H9 (cell line): ENCODE measurements around the gene RALGPS2. TPM values are rescaled to one million over a fixed set of nuclear protein-coding genes. Genes with fewer than 3 reads are reported as not detected.

ENCODE experiments used
- DNase-seq: peaks from one replicate; pipeline ENCODE4 v3.0.0-alpha.2; 2017
- H2AFZ ChIP-seq: one replicate; pipeline ENCODE4 v1.6.1; 2013; ENCODE audit warnings: mild to moderate bottlenecking, low read length, control low read depth, moderate library complexity
- H2AK5ac ChIP-seq: 2 replicates; pipeline ENCODE4 v1.6.1; 2013; ENCODE audit warnings: low read length, control low read depth, mixed read lengths; ENCODE audit not compliant: insufficient read length
- H2BK120ac ChIP-seq: one replicate; pipeline ENCODE4 v1.6.1; 2013; ENCODE audit warnings: low read depth, mild to moderate bottlenecking, low read length, control low read depth, inconsistent platforms; ENCODE audit not compliant: poor library complexity, severe bottlenecking
- H2BK12ac ChIP-seq: 2 replicates; pipeline ENCODE4 v1.6.1; 2013; ENCODE audit warnings: low read length, control low read depth, mixed read lengths, low read depth; ENCODE audit not compliant: insufficient read length
- H2BK15ac ChIP-seq: 2 replicates; pipeline ENCODE4 v1.6.1; 2013; ENCODE audit warnings: low read depth, low read length, control low read depth
- H2BK20ac ChIP-seq: one replicate; pipeline ENCODE4 v1.6.1; 2013; ENCODE audit warnings: low read depth, mild to moderate bottlenecking, low read length, control low read depth, inconsistent platforms; ENCODE audit not compliant: poor library complexity, severe bottlenecking
- H2BK5ac ChIP-seq: 2 replicates; pipeline ENCODE4 v1.6.1; 2013; ENCODE audit warnings: low read length, control low read depth, mixed read lengths; ENCODE audit not compliant: insufficient read length
- H3K14ac ChIP-seq: 2 replicates; pipeline ENCODE4 v1.6.1; 2013; ENCODE audit warnings: low read length, control low read depth; ENCODE audit not compliant: insufficient read depth
- H3K18ac ChIP-seq: 2 replicates; pipeline ENCODE4 v1.6.1; 2013; ENCODE audit warnings: low read depth, mild to moderate bottlenecking, mixed read lengths, low read length, control low read depth; ENCODE audit not compliant: insufficient read length
- H3K23ac ChIP-seq: 2 replicates; pipeline ENCODE4 v1.6.1; 2013; ENCODE audit warnings: low read length, control low read depth, mixed read lengths, low read depth; ENCODE audit not compliant: insufficient read length
- H3K23me2 ChIP-seq: 2 replicates; pipeline ENCODE4 v1.6.1; 2013; ENCODE audit warnings: low read depth, mild to moderate bottlenecking, mixed read lengths, low read length, control low read depth; ENCODE audit not compliant: insufficient read length, poor library complexity, severe bottlenecking
- H3K27ac ChIP-seq: 2 replicates; pipeline ENCODE4 v1.5.1; 2013; ENCODE audit warnings: low read length, control low read depth, mixed read lengths, low read depth; ENCODE audit not compliant: insufficient read length
- H3K27me3 ChIP-seq: 2 replicates; pipeline ENCODE4 v1.6.1; 2013; ENCODE audit warnings: low read length, control low read depth, inconsistent platforms; ENCODE audit not compliant: insufficient read depth
- H3K4ac ChIP-seq: 2 replicates; pipeline ENCODE4 v1.6.1; 2013; ENCODE audit warnings: low read depth, mild to moderate bottlenecking, control low read depth, inconsistent platforms, low read length, moderate library complexity
- H3K4me1 ChIP-seq: 2 replicates; pipeline ENCODE4 v1.6.1; 2013; ENCODE audit warnings: low read length, control low read depth, inconsistent platforms; ENCODE audit not compliant: insufficient read depth
- H3K4me2 ChIP-seq: 2 replicates; pipeline ENCODE4 v1.6.1; 2013; ENCODE audit warnings: low read length, control low read depth, mixed read lengths; ENCODE audit not compliant: insufficient read length, insufficient read depth
- H3K56ac ChIP-seq: 2 replicates; pipeline ENCODE4 v1.6.1; 2013; ENCODE audit warnings: low read depth, mild to moderate bottlenecking, mixed read lengths, low read length, control low read depth; ENCODE audit not compliant: insufficient read length
- H3K79me1 ChIP-seq: 2 replicates; pipeline ENCODE4 v1.6.1; 2013; ENCODE audit warnings: low read depth, mild to moderate bottlenecking, moderate library complexity, low read length, control low read depth, inconsistent platforms; ENCODE audit not compliant: insufficient read depth, poor library complexity, severe bottlenecking
- H3K79me2 ChIP-seq: 2 replicates; pipeline ENCODE4 v1.6.1; 2013; ENCODE audit warnings: low read length, control low read depth, inconsistent platforms; ENCODE audit not compliant: insufficient read depth
- H3K9ac ChIP-seq: 2 replicates; pipeline ENCODE4 v1.6.1; 2013; ENCODE audit warnings: low read length, control low read depth, mixed read lengths; ENCODE audit not compliant: insufficient read length; ENCODE audit errors: extremely low read depth
- H3K9me3 ChIP-seq: one replicate; pipeline ENCODE4 v1.6.1; 2013; ENCODE audit warnings: low read depth, low read length, inconsistent platforms; ENCODE audit not compliant: control insufficient read depth
- H3T11ph ChIP-seq: one replicate; pipeline ENCODE4 v1.6.1; 2013; ENCODE audit warnings: mild to moderate bottlenecking, low read length, control low read depth, inconsistent platforms
- H4K20me1 ChIP-seq: one replicate; pipeline ENCODE4 v1.6.1; 2013; ENCODE audit not compliant: control insufficient read depth, insufficient read length, insufficient read depth
- H4K5ac ChIP-seq: 2 replicates; pipeline ENCODE4 v1.6.1; 2013; ENCODE audit warnings: low read depth, mild to moderate bottlenecking, mixed read lengths, low read length, control low read depth; ENCODE audit not compliant: insufficient read length
- H4K8ac ChIP-seq: replicated peaks from 2 replicates; pipeline ENCODE4 v1.6.1; 2013; ENCODE audit warnings: low read length, control low read depth, mixed read lengths, low read depth; ENCODE audit not compliant: insufficient read length
- H4K91ac ChIP-seq: 2 replicates; pipeline ENCODE4 v1.6.1; 2013; ENCODE audit warnings: low read depth, mild to moderate bottlenecking, moderate library complexity, mixed read lengths, low read length, control low read depth; ENCODE audit not compliant: insufficient read length
- H3K27ac Mint-ChIP-seq, 3 experiments: 2 replicates in 2 of 3; 3 replicates in 1 of 3; pipeline ENCODE4 v1.8.0; 2020 to 2021; ENCODE audit warnings: mixed read lengths in 3 of 3, mild to moderate bottlenecking in 1 of 3, moderate library complexity in 1 of 3
- H3K27me3 Mint-ChIP-seq: 2 replicates; pipeline ENCODE4 v1.8.0; 2021; ENCODE audit warnings: low read depth, mild to moderate bottlenecking, moderate library complexity, mixed read lengths
- H3K36me3 Mint-ChIP-seq, 3 experiments: 2 replicates in 2 of 3; 3 replicates in 1 of 3; pipeline ENCODE4 v1.8.0; 2020 to 2021; ENCODE audit warnings: low read depth in 3 of 3, mixed read lengths in 3 of 3; ENCODE audit not compliant: insufficient read depth in 1 of 3
- H3K4me1 Mint-ChIP-seq, 2 experiments: 2 replicates each; pipeline ENCODE4 v1.8.0; 2020; ENCODE audit warnings: mixed read lengths in 2 of 2
- H3K4me3 Mint-ChIP-seq, 2 experiments: 2 replicates in 1 of 2; 3 replicates in 1 of 2; pipeline ENCODE4 v1.8.0; 2020 to 2021; ENCODE audit warnings: mild to moderate bottlenecking in 2 of 2, mixed read lengths in 2 of 2, moderate library complexity in 1 of 2
- H3K9me3 Mint-ChIP-seq, 2 experiments: 2 replicates in 1 of 2; 3 replicates in 1 of 2; pipeline ENCODE4 v1.8.0; 2020; ENCODE audit warnings: mild to moderate bottlenecking in 2 of 2, mixed read lengths in 2 of 2, moderate library complexity in 1 of 2
- WGBS: extraction: QIAGEN DNeasy Blood & Tissue Kit; methylation state at CpG from one replicate; pipeline ENCODE4 v1.1.7; 2013; ENCODE audit warnings: missing lambda C conversion rate, low lambda C conversion rate, mixed read lengths; ENCODE audit not compliant: insufficient read length; ENCODE audit errors: extremely low coverage; 5-methylcytosine and 5-hydroxymethylcytosine counted together
- total RNA-seq: library from RNA; stranded (reverse); gene quantifications from 2 replicates; pipeline ENCODE4 v1.2.1, GENCODE V29; 2021
- TF ChIP-seq, protein P1 (sequence below): fragments of 200-600 bp; sonication (generic); conservative IDR thresholded peaks from 3 replicates; pipeline ENCODE4 v1.8.0; 2021; ENCODE audit warnings: antibody characterized with exemption, mild to moderate bottlenecking

RALGPS2 gene
- total RNA-seq, 1 experiment from 2014 or later: 32.6 TPM

DNA sequence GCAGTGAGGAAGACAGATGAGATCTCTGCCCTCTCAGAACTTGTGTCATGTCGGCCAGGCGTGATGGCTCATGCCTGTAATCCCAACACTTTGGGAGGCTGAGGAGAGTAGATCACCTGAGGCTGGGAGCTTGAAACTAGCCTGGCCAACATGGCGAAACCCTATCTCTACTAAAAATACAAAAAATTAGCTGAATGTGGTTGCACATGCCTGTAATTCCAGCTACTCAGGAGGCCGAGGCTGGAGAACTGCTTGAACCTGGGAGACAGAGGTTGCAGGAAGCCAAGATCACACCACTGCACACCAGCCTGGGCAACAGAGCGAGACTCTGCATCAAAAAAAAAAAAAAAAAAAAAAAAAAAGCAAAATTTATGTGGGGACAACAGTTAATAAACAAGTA is 40.9 kb upstream of the RALGPS2 start:
- no peaks in the 10 kb centered on the region for H3K23me2 ChIP-seq
- no peaks in the 10 kb centered on the region for H3K79me1 ChIP-seq
- no peak overlapping the region for H2BK20ac ChIP-seq
- no peak for DNase-seq
- H3K4me2 ChIP-seq: no peak overlapping the region
- H3K9ac ChIP-seq: no peak overlapping the region
- H3K79me2 ChIP-seq: no peaks in the 10 kb centered on the region
- no peak overlapping the region for H2BK12ac ChIP-seq
- H3K23ac ChIP-seq: no peak overlapping the region
- no peaks in the 10 kb centered on the region; the same call in 1 of the 2 replicates for H3K27me3 Mint-ChIP-seq
- no peak overlapping the region for H3K4me3 Mint-ChIP-seq
- WGBS: no CpG with 5 or more reads among the region's 5 CpGs
- H3K4me1 ChIP-seq: no peaks in the 10 kb centered on the region
- H3K9me3 Mint-ChIP-seq: no peaks in the 10 kb centered on the region
- H4K20me1 ChIP-seq: no peaks in the 10 kb centered on the region
- no peak overlapping the region for H3K18ac ChIP-seq
- H3T11ph ChIP-seq: no peak overlapping the region
- no peak overlapping the region for H4K8ac ChIP-seq
- no peak overlapping the region for H4K5ac ChIP-seq
- no peaks in the 10 kb centered on the region for H3K4me1 Mint-ChIP-seq
- H3K9me3 ChIP-seq: no peaks in the 10 kb centered on the region
- TF ChIP-seq, protein P1, sequence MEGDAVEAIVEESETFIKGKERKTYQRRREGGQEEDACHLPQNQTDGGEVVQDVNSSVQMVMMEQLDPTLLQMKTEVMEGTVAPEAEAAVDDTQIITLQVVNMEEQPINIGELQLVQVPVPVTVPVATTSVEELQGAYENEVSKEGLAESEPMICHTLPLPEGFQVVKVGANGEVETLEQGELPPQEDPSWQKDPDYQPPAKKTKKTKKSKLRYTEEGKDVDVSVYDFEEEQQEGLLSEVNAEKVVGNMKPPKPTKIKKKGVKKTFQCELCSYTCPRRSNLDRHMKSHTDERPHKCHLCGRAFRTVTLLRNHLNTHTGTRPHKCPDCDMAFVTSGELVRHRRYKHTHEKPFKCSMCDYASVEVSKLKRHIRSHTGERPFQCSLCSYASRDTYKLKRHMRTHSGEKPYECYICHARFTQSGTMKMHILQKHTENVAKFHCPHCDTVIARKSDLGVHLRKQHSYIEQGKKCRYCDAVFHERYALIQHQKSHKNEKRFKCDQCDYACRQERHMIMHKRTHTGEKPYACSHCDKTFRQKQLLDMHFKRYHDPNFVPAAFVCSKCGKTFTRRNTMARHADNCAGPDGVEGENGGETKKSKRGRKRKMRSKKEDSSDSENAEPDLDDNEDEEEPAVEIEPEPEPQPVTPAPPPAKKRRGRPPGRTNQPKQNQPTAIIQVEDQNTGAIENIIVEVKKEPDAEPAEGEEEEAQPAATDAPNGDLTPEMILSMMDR: no peak
- H2BK15ac ChIP-seq: no peak overlapping the region
- no peak overlapping the region for H3K56ac ChIP-seq
- H4K91ac ChIP-seq: no peak overlapping the region
- no peak overlapping the region for H3K14ac ChIP-seq
- H3K4ac ChIP-seq: no peak overlapping the region
- H3K27ac Mint-ChIP-seq: no peak overlapping the region
- H3K27ac ChIP-seq: no peak overlapping the region
- H2AK5ac ChIP-seq: no peak overlapping the region
- H2AFZ ChIP-seq: no peak overlapping the region
- H3K36me3 Mint-ChIP-seq: no peaks in the 10 kb centered on the region
- no peaks in the 10 kb centered on the region for H3K27me3 ChIP-seq
- no peak overlapping the region for H2BK120ac ChIP-seq
- no peak overlapping the region for H2BK5ac ChIP-seq
